Fibroblast of peridontal ligament (primary cell): Measurements from ENCODE around the gene PKD2.
"Not testable (repeated sequence)": the region's sequence is repeated elsewhere in the genome, so short reads cannot be mapped to it uniquely, and the experiment has no call there.

Experiments
- DNase-seq: peaks from one replicate; pipeline ENCODE4 v3.0.0-alpha.2; 2010; ENCODE audit errors: extremely low read depth

Gene PKD2

GRCh38 chr4:87986508-87986907, 20.9 kb upstream of the PKD2 start:
- DNase-seq, result no peak

DNA sequence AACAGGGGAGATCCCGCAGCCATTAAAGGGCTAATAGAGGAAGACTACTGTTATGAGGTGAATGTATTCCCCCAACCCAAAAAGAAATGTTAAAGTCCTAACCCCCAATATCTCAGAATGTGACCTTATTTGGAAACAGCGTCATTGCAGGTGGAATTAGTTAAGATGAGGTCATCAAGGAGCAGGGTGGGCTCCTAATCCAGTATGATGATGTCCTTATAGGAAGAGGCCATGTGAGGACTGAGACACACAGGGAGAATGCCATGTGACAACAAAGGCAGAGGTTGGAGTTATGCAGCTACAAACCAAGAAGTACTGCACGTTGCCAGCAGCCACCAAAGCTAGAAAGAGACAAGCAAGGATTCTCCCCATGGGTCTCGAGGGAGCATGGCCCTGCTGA, 17.7 kb upstream of the PKD2 start:
- no peak for DNase-seq

- DNase-seq, result no peak
Observed at GRCh38 chr4:87995435-87995834, 12.0 kb upstream of the PKD2 start.

DNA sequence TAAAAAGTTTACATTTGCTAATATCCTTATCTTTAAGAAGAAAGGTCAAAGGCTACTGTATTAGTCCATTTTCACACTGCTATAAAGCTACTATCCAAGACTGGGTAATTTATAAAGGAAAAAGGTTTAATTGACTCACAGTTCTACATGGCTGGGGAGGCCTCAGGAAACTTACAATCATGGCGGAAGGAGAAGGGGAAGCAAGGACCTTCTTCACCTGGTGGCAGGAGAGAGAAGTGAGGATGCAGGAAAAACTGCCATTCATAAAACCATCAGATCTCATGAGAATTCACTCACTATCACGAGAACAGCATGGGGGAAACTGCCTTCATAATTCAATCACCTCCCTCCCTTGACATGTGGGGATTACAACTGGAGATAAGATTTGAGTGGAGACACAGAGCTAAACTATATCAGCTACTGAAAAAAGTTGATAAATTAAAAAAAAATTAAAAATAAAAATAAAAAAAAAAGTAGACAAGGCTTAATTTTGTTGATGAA, 8.2 kb upstream of the PKD2 start:
- DNase-seq, result not testable (repeated sequence)

- DNase-seq, result no peak
Observed at GRCh38 chr4:88001871-88002270, 5.6 kb upstream of the PKD2 start.

- peak; percentile 60 for DNase-seq
Observed at GRCh38 chr4:88002786-88003185, 4.6 kb upstream of the PKD2 start.

DNA sequence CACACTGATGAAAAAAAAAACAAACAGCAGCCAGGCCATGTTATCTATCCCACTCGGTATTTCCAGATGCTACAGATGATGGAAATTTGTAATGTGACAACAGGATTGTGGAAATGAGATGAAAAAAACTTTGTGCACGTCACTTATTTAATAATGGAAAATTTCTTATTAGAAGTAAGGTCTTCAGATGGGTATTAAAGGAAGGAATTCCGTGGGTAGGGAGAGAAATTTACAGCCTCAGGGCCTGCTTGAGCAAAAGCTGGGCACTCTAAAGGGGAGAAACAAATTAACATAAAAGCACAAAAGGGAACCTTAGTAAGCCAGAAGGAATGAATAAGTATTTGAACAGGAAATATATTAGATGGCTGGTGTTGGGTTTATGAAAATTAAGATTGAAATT, 4.2 kb upstream of the PKD2 start:
- DNase-seq, result no peak

GRCh38 chr4:88005076-88005475, 2.4 kb upstream of the PKD2 start:
- peak; percentile 94 for DNase-seq

GRCh38 chr4:88005946-88006345, 1.5 kb upstream of the PKD2 start:
- no peak for DNase-seq

DNA sequence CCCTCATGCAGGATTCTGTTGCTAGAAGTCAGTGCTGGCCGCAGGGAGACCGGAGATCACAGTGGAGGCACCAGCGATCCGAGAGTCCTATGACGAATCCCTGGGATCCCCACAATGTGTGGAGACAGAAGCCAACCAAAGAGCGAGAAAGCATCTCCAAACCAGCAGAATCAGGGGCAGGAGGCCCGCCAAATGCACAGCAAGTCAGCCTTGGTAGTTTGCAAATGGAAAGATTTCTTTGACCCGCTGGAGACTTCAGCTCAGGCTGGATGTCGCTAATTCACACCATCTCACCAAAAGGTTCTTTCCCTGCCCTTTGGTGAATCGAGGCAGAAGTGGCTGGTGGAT, 505 bp upstream of the PKD2 start:
- no peak for DNase-seq

- DNase-seq, result peak; percentile 38
Observed at GRCh38 chr4:88008122-88008742, 797 bp downstream of the PKD2 start.

DNA sequence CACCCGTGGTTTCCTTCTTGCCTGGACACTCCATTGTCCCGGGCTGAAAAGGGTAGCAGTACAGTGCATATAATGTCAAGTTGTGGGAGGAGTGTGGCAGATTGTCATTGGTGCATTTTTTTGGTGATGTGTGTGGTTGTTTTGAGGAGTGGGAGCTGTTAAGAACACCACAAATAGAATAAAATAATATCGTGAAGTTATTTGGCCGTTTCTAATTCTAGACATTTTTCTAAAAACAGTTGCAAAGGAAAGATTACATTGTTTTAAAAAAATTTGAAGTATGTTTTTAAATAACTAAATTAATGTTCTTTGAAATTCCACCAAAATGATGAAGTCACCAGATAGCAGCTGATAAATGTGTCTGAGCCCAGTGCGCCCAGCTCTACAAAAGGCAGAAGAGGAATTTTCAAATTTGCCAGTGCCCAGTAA, 1.3 kb downstream of the PKD2 start:
- peak; percentile 31 for DNase-seq

GRCh38 chr4:88009871-88010270, 2.4 kb downstream of the PKD2 start:
- no peak for DNase-seq

- no peak for DNase-seq
Observed at GRCh38 chr4:88010966-88011365, 3.5 kb downstream of the PKD2 start.

GRCh38 chr4:88012647-88013046, 5.2 kb downstream of the PKD2 start:
- DNase-seq, result no peak

DNA sequence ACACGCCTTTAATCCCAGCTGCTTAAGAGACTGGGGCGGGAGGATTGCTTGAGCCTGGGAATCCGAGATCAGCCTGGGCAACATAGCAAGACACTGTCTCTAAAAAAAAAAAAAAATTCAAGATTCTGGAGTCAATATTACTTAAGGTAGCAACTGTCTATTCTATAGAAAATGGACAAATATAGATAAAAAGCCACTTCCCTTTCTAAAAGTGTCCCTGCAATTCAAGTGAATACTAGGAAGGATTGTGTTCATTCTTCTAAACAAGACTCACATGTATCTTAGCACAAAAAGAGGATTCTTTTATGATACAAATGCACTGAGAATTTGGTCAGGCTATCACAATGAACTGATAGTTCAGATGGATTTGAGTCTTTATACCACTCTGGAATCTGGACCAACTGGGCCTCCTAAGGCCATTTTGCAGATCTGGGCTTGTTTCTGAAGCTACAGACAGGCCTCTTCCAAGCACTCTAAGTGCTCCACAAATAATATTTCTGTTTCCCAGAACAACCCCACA, 7.0 kb downstream of the PKD2 start:
- DNase-seq, result no peak

GRCh38 chr4:88015659-88016295, 8.3 kb downstream of the PKD2 start:
- no peak for DNase-seq

DNA sequence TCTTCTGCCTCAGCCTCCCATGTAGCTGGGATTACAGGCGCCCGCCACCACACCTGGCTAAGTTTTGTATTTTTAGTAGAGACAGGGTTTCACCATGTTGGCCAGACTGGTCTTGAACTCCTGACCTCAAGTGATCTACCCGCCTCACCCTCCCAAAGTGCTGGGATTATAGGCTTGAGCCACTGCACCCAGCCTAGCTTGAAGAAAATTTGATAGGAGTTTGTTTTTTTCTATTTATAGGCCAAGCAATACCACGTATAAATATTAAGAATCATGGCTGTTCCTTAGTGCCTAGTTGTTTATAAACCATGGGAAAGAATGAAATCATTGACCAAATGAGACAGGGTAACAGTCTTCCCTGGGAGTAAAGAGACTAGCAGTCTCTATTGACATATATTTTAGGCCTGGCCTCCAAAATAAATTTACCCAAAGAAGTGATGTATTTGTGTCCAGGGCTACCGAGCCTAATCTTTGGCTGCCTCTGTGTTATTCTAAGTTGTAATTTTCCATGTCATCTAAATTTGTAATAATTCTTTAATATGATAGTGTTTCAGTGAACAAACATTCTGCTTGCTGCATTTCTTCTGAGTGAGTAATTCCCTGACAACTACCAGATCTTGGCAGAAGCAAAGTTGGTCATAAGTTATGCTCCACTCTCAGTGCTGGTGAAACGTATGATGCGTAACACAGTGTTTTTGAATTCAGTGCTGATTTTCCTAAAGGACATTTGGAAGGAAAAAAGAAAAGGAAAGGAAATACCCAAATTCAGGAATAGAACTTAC, 10.3 kb downstream of the PKD2 start:
- DNase-seq, result peak; percentile 98

DNA sequence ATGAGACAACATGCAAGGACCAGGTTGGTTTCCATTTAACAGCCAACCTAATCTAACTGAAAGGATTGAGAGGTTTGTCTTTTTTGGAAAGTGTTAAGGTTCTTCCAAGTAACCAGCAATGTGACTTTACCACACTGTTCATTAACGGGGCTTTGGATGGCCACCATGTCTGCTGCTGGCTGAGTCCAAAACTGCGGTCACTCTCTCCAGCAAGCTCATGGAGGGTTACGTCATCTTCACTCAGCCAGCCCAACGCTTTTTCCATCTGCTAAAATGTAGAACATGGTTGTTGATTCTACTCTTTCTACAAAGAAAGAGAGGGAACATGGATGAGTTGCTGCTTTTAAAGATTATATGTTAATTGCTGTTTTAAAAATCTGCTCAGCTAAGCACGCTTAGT, 11.0 kb downstream of the PKD2 start:
- peak; percentile 38 for DNase-seq

GRCh38 chr4:88021824-88022223, 14.4 kb downstream of the PKD2 start:
- DNase-seq, result no peak

GRCh38 chr4:88022289-88022688, 14.9 kb downstream of the PKD2 start:
- no peak for DNase-seq

GRCh38 chr4:88025868-88026661, 18.6 kb downstream of the PKD2 start:
- not testable (repeated sequence) for DNase-seq
